ENCODE results near the gene SLIT3.

GRCh38 chr5:168693297-168693696, 607.6 kb downstream of the SLIT3 start:
- no peak for TF ChIP-seq GABPA (IDR thresholded peaks at IDR 0.05; ENCODE audit: low read depth)
- TF ChIP-seq NRF1 (IDR thresholded peaks at IDR 0.05; ENCODE audit: low read depth, low read length) = no peak
- TF ChIP-seq EP300 (IDR thresholded peaks at IDR 0.05; ENCODE audit: borderline replicate concordance in 1 of 2, low read depth in 1 of 2, low read length in 1 of 2) = no peak
- no peak for TF ChIP-seq CTCF (IDR thresholded peaks at IDR 0.05)
- TF ChIP-seq USF2 (IDR thresholded peaks at IDR 0.05; ENCODE audit: borderline replicate concordance, low read depth, low read length) = no peak
- TF ChIP-seq YY1 (IDR thresholded peaks at IDR 0.05; ENCODE audit: low read depth) = no peak

Data from SK-N-SH (cell line).